ENCODE data around the gene OSBPL9.
A peak's percentile ranks its signal among the peaks of the same experiment; 100 is the strongest.

Gene OSBPL9

DNA sequence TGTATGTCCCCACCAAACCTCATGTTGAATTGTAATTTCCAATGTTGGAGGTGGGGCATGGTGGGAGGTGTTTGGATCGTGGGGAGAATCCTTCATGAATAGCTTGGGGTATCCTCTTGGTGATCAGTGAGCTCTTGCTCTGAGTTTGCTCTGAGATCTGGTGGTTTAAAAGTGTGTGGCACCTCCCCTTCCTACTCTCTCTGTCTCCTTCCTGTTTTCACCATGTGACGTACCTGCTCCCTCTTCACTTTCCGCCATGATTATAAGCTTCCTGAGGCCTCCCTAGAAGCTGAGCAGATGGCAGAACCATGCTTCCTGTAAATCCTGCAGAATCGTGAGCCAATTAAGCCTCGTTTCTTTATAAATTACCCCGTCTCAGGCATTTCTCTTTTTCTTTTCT lies 40.0 kb upstream of the OSBPL9 start:
- ChIA-PET POLR2A (no interaction called here), CTCF (no interaction called here)
- Histone ChIP-seq H3K9me3 (ENCODE audit: control insufficient read depth, insufficient read depth, low read depth, low read length) (no peaks in the 10 kb centered on the region), H3K4me1 (ENCODE audit: control insufficient read depth, insufficient read depth, low read length) (peaks cover 3% of the 10 kb centered on the region; the same call in 1 of the 2 replicates), H3K4me3 (ENCODE audit: low read depth, low read length) (no peak overlapping the region), H3K36me3 (ENCODE audit: control insufficient read depth in 2 of 2, insufficient read depth in 1 of 2, low read length in 2 of 2) (no peaks in the 10 kb centered on the region), H3K27ac (ENCODE audit: extremely low read depth, low read depth, low read length) (no peak overlapping the region)
- TF ChIP-seq ZNF670 (tag by site-specific recombination; IDR thresholded peaks at IDR 0.05; ENCODE audit: low read depth) (no peak), SP7 (tag by site-specific recombination; IDR thresholded peaks at IDR 0.05) (no peak), ZNF830 (tag by site-specific recombination; IDR thresholded peaks at IDR 0.05; ENCODE audit: low read depth) (no peak), ZBTB21 (tag by site-specific recombination; IDR thresholded peaks at IDR 0.05) (no peak), PRDM1 (tag by site-specific recombination; IDR thresholded peaks at IDR 0.05) (no peak), ZNF311 (tag by site-specific recombination; IDR thresholded peaks at IDR 0.05; ENCODE audit: borderline replicate concordance) (no peak), ZNF596 (tag by site-specific recombination; IDR thresholded peaks at IDR 0.05) (no peak), ZNF513 (tag by site-specific recombination; IDR thresholded peaks at IDR 0.05) (no peak), ZNF501 (tag by site-specific recombination; IDR thresholded peaks at IDR 0.05) (no peak), ZNF266 (tag by site-specific recombination; IDR thresholded peaks at IDR 0.05; ENCODE audit: low read depth) (no peak), SCRT2 (tag by site-specific recombination; IDR thresholded peaks at IDR 0.05) (no peak), ZSCAN23 (tag by site-specific recombination; IDR thresholded peaks at IDR 0.05) (no peak), ZNF292 (tag by site-specific recombination; IDR thresholded peaks at IDR 0.05; ENCODE audit: borderline replicate concordance, low read depth) (no peak)
- TF ChIP-seq, protein P1, sequence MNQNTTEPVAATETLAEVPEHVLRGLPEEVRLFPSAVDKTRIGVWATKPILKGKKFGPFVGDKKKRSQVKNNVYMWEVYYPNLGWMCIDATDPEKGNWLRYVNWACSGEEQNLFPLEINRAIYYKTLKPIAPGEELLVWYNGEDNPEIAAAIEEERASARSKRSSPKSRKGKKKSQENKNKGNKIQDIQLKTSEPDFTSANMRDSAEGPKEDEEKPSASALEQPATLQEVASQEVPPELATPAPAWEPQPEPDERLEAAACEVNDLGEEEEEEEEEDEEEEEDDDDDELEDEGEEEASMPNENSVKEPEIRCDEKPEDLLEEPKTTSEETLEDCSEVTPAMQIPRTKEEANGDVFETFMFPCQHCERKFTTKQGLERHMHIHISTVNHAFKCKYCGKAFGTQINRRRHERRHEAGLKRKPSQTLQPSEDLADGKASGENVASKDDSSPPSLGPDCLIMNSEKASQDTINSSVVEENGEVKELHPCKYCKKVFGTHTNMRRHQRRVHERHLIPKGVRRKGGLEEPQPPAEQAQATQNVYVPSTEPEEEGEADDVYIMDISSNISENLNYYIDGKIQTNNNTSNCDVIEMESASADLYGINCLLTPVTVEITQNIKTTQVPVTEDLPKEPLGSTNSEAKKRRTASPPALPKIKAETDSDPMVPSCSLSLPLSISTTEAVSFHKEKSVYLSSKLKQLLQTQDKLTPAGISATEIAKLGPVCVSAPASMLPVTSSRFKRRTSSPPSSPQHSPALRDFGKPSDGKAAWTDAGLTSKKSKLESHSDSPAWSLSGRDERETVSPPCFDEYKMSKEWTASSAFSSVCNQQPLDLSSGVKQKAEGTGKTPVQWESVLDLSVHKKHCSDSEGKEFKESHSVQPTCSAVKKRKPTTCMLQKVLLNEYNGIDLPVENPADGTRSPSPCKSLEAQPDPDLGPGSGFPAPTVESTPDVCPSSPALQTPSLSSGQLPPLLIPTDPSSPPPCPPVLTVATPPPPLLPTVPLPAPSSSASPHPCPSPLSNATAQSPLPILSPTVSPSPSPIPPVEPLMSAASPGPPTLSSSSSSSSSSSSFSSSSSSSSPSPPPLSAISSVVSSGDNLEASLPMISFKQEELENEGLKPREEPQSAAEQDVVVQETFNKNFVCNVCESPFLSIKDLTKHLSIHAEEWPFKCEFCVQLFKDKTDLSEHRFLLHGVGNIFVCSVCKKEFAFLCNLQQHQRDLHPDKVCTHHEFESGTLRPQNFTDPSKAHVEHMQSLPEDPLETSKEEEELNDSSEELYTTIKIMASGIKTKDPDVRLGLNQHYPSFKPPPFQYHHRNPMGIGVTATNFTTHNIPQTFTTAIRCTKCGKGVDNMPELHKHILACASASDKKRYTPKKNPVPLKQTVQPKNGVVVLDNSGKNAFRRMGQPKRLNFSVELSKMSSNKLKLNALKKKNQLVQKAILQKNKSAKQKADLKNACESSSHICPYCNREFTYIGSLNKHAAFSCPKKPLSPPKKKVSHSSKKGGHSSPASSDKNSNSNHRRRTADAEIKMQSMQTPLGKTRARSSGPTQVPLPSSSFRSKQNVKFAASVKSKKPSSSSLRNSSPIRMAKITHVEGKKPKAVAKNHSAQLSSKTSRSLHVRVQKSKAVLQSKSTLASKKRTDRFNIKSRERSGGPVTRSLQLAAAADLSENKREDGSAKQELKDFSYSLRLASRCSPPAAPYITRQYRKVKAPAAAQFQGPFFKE (tag by site-specific recombination; IDR thresholded peaks at IDR 0.05; ENCODE audit: borderline replicate concordance), result no peak

DNA sequence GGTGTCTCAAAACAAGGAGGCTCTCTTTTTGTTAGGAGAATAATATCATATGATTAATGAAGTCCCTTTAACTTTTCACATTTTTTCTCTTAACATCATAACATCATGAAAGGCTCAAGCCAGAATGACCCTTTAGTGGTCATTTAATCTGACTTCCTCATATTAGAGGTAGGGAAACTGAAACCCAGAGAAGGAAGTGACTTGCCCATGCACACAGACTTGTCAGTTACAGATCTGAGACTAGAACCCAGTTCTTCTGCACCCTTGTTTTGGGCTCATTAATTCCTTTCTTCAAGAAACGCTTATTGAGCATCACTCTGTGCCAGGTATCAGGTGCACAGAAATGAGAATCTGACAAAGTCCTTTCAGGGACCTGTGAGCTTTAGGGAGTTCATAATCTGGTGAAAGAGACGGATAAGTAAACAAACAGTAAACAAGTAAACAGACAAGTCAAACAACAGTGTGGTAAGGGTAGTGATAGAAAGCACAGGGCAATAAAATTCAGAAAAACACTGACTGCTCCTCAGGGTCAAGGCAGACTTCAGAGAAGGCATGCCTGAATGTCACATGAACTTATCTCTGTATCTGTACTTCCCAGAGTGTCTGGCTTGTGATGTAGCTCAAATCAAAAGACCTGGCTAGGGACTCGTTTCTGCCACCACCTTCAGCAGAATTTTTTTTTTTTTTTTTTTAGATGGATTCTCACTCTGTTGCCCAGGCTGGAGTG lies 38.3 kb upstream of the OSBPL9 start:
- TF ChIP-seq PRDM1 (tag by site-specific recombination; IDR thresholded peaks at IDR 0.05) (no peak), ZNF621 (tag by site-specific recombination; IDR thresholded peaks at IDR 0.05) (no peak), KLF8 (tag by site-specific recombination; IDR thresholded peaks at IDR 0.05) (no peak), ZNF792 (tag by site-specific recombination; IDR thresholded peaks at IDR 0.05) (no peak), ZNF510 (tag by site-specific recombination; IDR thresholded peaks at IDR 0.05; ENCODE audit: insufficient replicate concordance) (peak; percentile 1)
- TF ChIP-seq, protein P2, sequence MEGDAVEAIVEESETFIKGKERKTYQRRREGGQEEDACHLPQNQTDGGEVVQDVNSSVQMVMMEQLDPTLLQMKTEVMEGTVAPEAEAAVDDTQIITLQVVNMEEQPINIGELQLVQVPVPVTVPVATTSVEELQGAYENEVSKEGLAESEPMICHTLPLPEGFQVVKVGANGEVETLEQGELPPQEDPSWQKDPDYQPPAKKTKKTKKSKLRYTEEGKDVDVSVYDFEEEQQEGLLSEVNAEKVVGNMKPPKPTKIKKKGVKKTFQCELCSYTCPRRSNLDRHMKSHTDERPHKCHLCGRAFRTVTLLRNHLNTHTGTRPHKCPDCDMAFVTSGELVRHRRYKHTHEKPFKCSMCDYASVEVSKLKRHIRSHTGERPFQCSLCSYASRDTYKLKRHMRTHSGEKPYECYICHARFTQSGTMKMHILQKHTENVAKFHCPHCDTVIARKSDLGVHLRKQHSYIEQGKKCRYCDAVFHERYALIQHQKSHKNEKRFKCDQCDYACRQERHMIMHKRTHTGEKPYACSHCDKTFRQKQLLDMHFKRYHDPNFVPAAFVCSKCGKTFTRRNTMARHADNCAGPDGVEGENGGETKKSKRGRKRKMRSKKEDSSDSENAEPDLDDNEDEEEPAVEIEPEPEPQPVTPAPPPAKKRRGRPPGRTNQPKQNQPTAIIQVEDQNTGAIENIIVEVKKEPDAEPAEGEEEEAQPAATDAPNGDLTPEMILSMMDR (tag by site-specific recombination; IDR thresholded peaks at IDR 0.05), result no peak
- TF ChIP-seq, protein P3, sequence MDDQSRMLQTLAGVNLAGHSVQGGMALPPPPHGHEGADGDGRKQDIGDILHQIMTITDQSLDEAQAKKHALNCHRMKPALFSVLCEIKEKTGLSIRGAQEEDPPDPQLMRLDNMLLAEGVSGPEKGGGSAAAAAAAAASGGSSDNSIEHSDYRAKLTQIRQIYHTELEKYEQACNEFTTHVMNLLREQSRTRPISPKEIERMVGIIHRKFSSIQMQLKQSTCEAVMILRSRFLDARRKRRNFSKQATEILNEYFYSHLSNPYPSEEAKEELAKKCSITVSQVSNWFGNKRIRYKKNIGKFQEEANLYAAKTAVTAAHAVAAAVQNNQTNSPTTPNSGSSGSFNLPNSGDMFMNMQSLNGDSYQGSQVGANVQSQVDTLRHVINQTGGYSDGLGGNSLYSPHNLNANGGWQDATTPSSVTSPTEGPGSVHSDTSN (CRISPR knock-in tag; IDR thresholded peaks at IDR 0.05), result no peak
- Histone ChIP-seq H3K27ac (ENCODE audit: extremely low read depth, low read depth, low read length) (no peak overlapping the region), H3K4me1 (ENCODE audit: control insufficient read depth, insufficient read depth, low read length) (peaks cover 3% of the 10 kb centered on the region; the same call in 1 of the 2 replicates), H3K9me3 (ENCODE audit: control insufficient read depth, insufficient read depth, low read depth, low read length) (no peaks in the 10 kb centered on the region), H3K36me3 (ENCODE audit: control insufficient read depth in 2 of 2, insufficient read depth in 1 of 2, low read length in 2 of 2) (no peaks in the 10 kb centered on the region), H3K4me3 (ENCODE audit: low read depth, low read length) (no peak overlapping the region)
- ChIA-PET POLR2A (no interaction called here), CTCF (interaction anchor here (1.1 kb wide), 1 partner anchor 9 kb away, joined by 3 read pairs; no protein-coding TSS in a partner anchor)

All from HEK293 (cell line).